Fibroblast of lung (primary cell): ENCODE measurements around the gene ITM2C. TPM values are rescaled to one million over a fixed set of nuclear protein-coding genes. Genes with fewer than 3 reads are reported as not detected.

ENCODE experiments used
- DNase-seq, 2 donors: peaks; one replicate each; pipeline versions ENCODE4 v3.0.0 to v3.0.0-alpha.2; 2010; ENCODE audit warnings: low read depth in 2 of 2
- H2AFZ ChIP-seq: 2 replicates; pipeline ENCODE4 v1.5.1; 2012; ENCODE audit warnings: low read length, control low read depth, inconsistent platforms
- H3K27ac ChIP-seq: 2 replicates; pipeline ENCODE4 v1.5.1; 2011; ENCODE audit warnings: low read length, control low read depth; ENCODE audit not compliant: insufficient read depth
- H3K27me3 ChIP-seq: 2 replicates; pipeline ENCODE4 v1.5.1; 2011; ENCODE audit warnings: mild to moderate bottlenecking, low read length; ENCODE audit not compliant: control insufficient read depth, insufficient read depth
- H3K36me3 ChIP-seq: 2 replicates; pipeline ENCODE4 v1.5.1; 2011; ENCODE audit warnings: low read length; ENCODE audit not compliant: control insufficient read depth, insufficient read depth
- H3K4me1 ChIP-seq: 2 replicates; pipeline ENCODE4 v1.5.1; 2011; ENCODE audit warnings: low read length; ENCODE audit not compliant: control insufficient read depth, insufficient read depth; ENCODE audit errors: extremely low read depth
- H3K4me2 ChIP-seq: 2 replicates; pipeline ENCODE4 v1.5.1; 2011; ENCODE audit warnings: low read length, control low read depth; ENCODE audit not compliant: insufficient read depth; ENCODE audit errors: extremely low read depth
- H3K4me3 ChIP-seq, 4 experiments: fragments of 200-600 bp in 1 of 4; sonication (generic) in 1 of 4; replicated peaks in 1 of 4; 2 replicates each; pipeline ENCODE4 v1.5.1; 2011 to 2016; ENCODE audit warnings: low read length in 4 of 4, low read depth in 3 of 4, mild to moderate bottlenecking in 3 of 4, control low read depth in 2 of 4, inconsistent platforms in 1 of 4, mixed read lengths in 1 of 4; ENCODE audit not compliant: insufficient read depth in 1 of 4; ENCODE audit errors: control extremely low read depth in 1 of 4
- H3K79me2 ChIP-seq: 2 replicates; pipeline ENCODE4 v1.5.1; 2012; ENCODE audit warnings: mild to moderate bottlenecking, low read length, inconsistent platforms; ENCODE audit not compliant: control insufficient read depth, insufficient read depth
- H3K9ac ChIP-seq: 2 replicates; pipeline ENCODE4 v1.5.1; 2011; ENCODE audit warnings: mild to moderate bottlenecking, low read length, control low read depth; ENCODE audit not compliant: insufficient read depth
- H3K9me3 ChIP-seq: 2 replicates; pipeline ENCODE4 v1.5.1; 2012; ENCODE audit warnings: low read depth, low read length; ENCODE audit not compliant: control insufficient read depth, insufficient read depth
- H4K20me1 ChIP-seq: 2 replicates; pipeline ENCODE4 v1.5.1; 2011; ENCODE audit warnings: low read length; ENCODE audit not compliant: control insufficient read depth, insufficient read depth; ENCODE audit errors: extremely low read depth
- CTCF ChIP-seq, 2 donors: IDR thresholded peaks in 1 of 2; conservative IDR thresholded peaks in 1 of 2; 1 replicate in 1 of 2; 2 replicates in 1 of 2; pipeline ENCODE4 v1.5.1; 2011 to 2012; ENCODE audit warnings: low read length in 2 of 2, control low read depth in 1 of 2, inconsistent platforms in 1 of 2, low read depth in 1 of 2, mild to moderate bottlenecking in 1 of 2
- EZH2 ChIP-seq: IDR thresholded peaks from 2 replicates; pipeline ENCODE4 v1.5.1; 2012; ENCODE audit warnings: low read length, control low read depth, mild to moderate bottlenecking; ENCODE audit errors: missing control alignments
- polyA minus RNA-seq: library from RNA; depleted of rRNA, polyadenylated mRNA; stranded (reverse); fragments of >200 nt; gene quantifications from 2 replicates; pipeline ENCODE4 v1.2.3, GENCODE V29; 2011; ENCODE audit warnings: low replicate concordance
- polyA plus RNA-seq, 2 donors: library from polyadenylated mRNA; depleted of rRNA in 1 of 2; stranded (reverse) in 1 of 2; unstranded in 1 of 2; fragments of >200 nt; gene quantifications; 2 replicates each; pipeline ENCODE4 v1.2.1, GENCODE V29; 2011 to 2012; ENCODE audit warnings: missing spikeins in 1 of 2
- total RNA-seq: library from RNA; depleted of rRNA; stranded (reverse); fragments of >200 nt; gene quantifications from 2 replicates; pipeline ENCODE4 v1.2.1, GENCODE V29; 2014

The ITM2C gene
- total RNA-seq (58.3 and 77.3 TPM in 2 replicates), polyA plus RNA-seq (182 and 236 TPM in 2 replicates), polyA minus RNA-seq (254 and 555 TPM in 2 replicates)
- polyA plus RNA-seq (2012): 122 and 182 TPM in 2 replicates

- Histone ChIP-seq H3K36me3 (no peaks in the 10 kb centered on the region), H3K27me3 (peaks cover 15% of the 10 kb centered on the region), H4K20me1 (no peaks in the 10 kb centered on the region), H3K79me2 (no peaks in the 10 kb centered on the region), H3K27ac (no peak within 1 kb of the TSS), H3K9me3 (no peaks in the 10 kb centered on the region), H3K4me3 (peak within 1 kb of the TSS; percentile 78 to 92 (median 82)), H3K9ac (peak within 1 kb of the TSS; percentile 74), H3K4me2 (peak within 1 kb of the TSS; percentile 88), H2AFZ (peak within 1 kb of the TSS; percentile 78), H3K4me1 (peaks cover 3% of the 10 kb centered on the region)
- DNase-seq: peak; percentile 53 to 66
- TF ChIP-seq EZH2 (no peak), CTCF (conservative IDR thresholded peaks at IDR 0.05 in 1 of 2, IDR thresholded peaks at IDR 0.05 in 1 of 2; ENCODE audit: low read depth in 1 of 2, low read length in 2 of 2) (peak; percentile 18 to 22)
Observed at GRCh38 chr2:230864605-230865306, at the start of gene ITM2C. Gene ITM2C, plus strand, starts transcription at chr2:230864942. Its CDS starts 84 bp downstream, at chr2:230865026.

- Histone ChIP-seq H3K9ac (no peak overlapping the region), H2AFZ (no peak overlapping the region), H3K79me2 (no peaks in the 10 kb centered on the region), H3K27ac (no peak overlapping the region), H3K4me1 (no peaks in the 10 kb centered on the region), H4K20me1 (no peaks in the 10 kb centered on the region), H3K4me3 (no peak overlapping the region), H3K4me2 (no peak overlapping the region), H3K36me3 (peaks cover 20% of the 10 kb centered on the region), H3K27me3 (no peaks in the 10 kb centered on the region), H3K9me3 (no peaks in the 10 kb centered on the region)
- no peak for DNase-seq
- TF ChIP-seq CTCF (conservative IDR thresholded peaks at IDR 0.05 in 1 of 2, IDR thresholded peaks at IDR 0.05 in 1 of 2; ENCODE audit: low read depth in 1 of 2, low read length in 2 of 2) (no peak), EZH2 (no peak)
Observed at GRCh38 chr2:230815088-230815487, 49.7 kb upstream of the ITM2C start.

GRCh38 chr2:230816735-230817134, 48.0 kb upstream of the ITM2C start:
- H3K4me1 ChIP-seq: no peaks in the 10 kb centered on the region
- no peak overlapping the region for H2AFZ ChIP-seq
- H3K9me3 ChIP-seq: no peaks in the 10 kb centered on the region
- TF ChIP-seq EZH2: no peak
- TF ChIP-seq CTCF (conservative IDR thresholded peaks at IDR 0.05 in 1 of 2, IDR thresholded peaks at IDR 0.05 in 1 of 2; ENCODE audit: low read depth in 1 of 2, low read length in 2 of 2): no peak
- H3K27ac ChIP-seq: no peak overlapping the region
- H3K9ac ChIP-seq: no peak overlapping the region
- no peaks in the 10 kb centered on the region for H3K27me3 ChIP-seq
- H3K36me3 ChIP-seq: peaks cover 13% of the 10 kb centered on the region
- DNase-seq: no peak
- no peak overlapping the region for H3K4me2 ChIP-seq
- H3K4me3 ChIP-seq: no peak overlapping the region
- H3K79me2 ChIP-seq: no peaks in the 10 kb centered on the region
- H4K20me1 ChIP-seq: no peaks in the 10 kb centered on the region
